ENCODE measurements around the gene SHLD2. TPM values are rescaled to one million over a fixed set of nuclear protein-coding genes. Genes with fewer than 3 reads are reported as not detected.
"Not testable (repeated sequence)": the region's sequence is repeated elsewhere in the genome, so short reads cannot be mapped to it uniquely, and the experiment has no call there.

The SHLD2 gene
- total RNA-seq, 1 experiment from 2014 or later: 28.9 TPM

GRCh38 chr10:87206922-87207321 lies 111.9 kb downstream of the SHLD2 start:
- H3K4me3 ChIP-seq (replicated peaks in 1 of 2; ENCODE audit: low read depth in 1 of 2, low read length in 2 of 2); CTCF ChIA-PET; BruUV-seq (replicated peaks); H3K4me2 ChIP-seq (ENCODE audit: low read length); H3K9me2 ChIP-seq (ENCODE audit: insufficient read depth); H3K27ac ChIP-seq (ENCODE audit: low read depth, low read length); H3K9ac ChIP-seq (ENCODE audit: low read length); H4K20me1 ChIP-seq (ENCODE audit: insufficient read depth); H3K27me3 ChIP-seq (ENCODE audit: insufficient read depth, low read length); ATAC-seq; H2AFZ ChIP-seq (ENCODE audit: low read depth, low read length, poor library complexity, severe bottlenecking); H3K79me2 ChIP-seq (ENCODE audit: insufficient read depth, low read length); H3K36me3 ChIP-seq (ENCODE audit: control insufficient read depth in 1 of 2, insufficient read depth in 2 of 2, low read length in 2 of 2); H3K9me3 ChIP-seq (ENCODE audit: control insufficient read depth in 1 of 2, insufficient read depth in 1 of 2, low read depth in 1 of 2, low read length in 2 of 2); intact Hi-C loops (cut with micrococcal nuclease); DNase-seq (ENCODE audit: low read depth, low spot score); RAD21 ChIA-PET (ENCODE audit: low non-redundant PET in 1 of 2, low total read pairs in 2 of 2, uncharacterized antibody in 2 of 2, unreplicated experiment in 2 of 2); POLR2A ChIA-PET: not testable (repeated sequence)
- peaks cover 5 to 25% of the 10 kb centered on the region in 2 experiments for H3K4me1 ChIP-seq (ENCODE audit: control insufficient read depth in 1 of 2, insufficient read depth in 2 of 2, low read length in 2 of 2)

DNA sequence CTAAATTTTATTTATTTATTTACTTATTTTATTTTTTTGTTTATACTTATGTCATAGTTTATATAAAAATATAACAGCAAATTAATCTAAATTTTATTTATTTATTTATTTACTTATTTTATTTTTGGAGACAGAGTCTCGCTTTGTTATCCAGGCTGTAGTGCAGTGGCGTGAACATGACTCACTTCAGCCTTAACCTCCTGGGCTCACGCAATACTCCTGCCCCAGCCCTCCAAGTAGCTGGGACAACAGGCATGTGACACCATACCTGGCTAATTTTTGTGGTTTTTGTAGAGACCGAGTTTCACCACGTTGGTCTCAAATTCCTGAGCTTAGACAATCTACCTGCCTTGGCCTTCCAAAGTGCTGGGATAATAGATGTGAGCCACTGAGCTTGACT lies 115.3 kb downstream of the SHLD2 start:
- H3K9me3 ChIP-seq (ENCODE audit: control insufficient read depth in 1 of 2, insufficient read depth in 1 of 2, low read depth in 1 of 2, low read length in 2 of 2); CTCF ChIA-PET; H3K9me2 ChIP-seq (ENCODE audit: insufficient read depth); BruUV-seq (replicated peaks); intact Hi-C loops (cut with micrococcal nuclease); H2AFZ ChIP-seq (ENCODE audit: low read depth, low read length, poor library complexity, severe bottlenecking); H3K27me3 ChIP-seq (ENCODE audit: insufficient read depth, low read length); H3K4me3 ChIP-seq (replicated peaks in 1 of 2; ENCODE audit: low read depth in 1 of 2, low read length in 2 of 2); H3K27ac ChIP-seq (ENCODE audit: low read depth, low read length); H3K4me2 ChIP-seq (ENCODE audit: low read length); H3K36me3 ChIP-seq (ENCODE audit: control insufficient read depth in 1 of 2, insufficient read depth in 2 of 2, low read length in 2 of 2); H4K20me1 ChIP-seq (ENCODE audit: insufficient read depth); H3K79me2 ChIP-seq (ENCODE audit: insufficient read depth, low read length); POLR2A ChIA-PET; H3K9ac ChIP-seq (ENCODE audit: low read length); RAD21 ChIA-PET (ENCODE audit: low non-redundant PET in 1 of 2, low total read pairs in 2 of 2, uncharacterized antibody in 2 of 2, unreplicated experiment in 2 of 2): not testable (repeated sequence)
- DNase-seq (ENCODE audit: low read depth, low spot score): peak; percentile 65
- peaks cover 10 to 27% of the 10 kb centered on the region in 2 experiments for H3K4me1 ChIP-seq (ENCODE audit: control insufficient read depth in 1 of 2, insufficient read depth in 2 of 2, low read length in 2 of 2)
- peak; percentile 83 for ATAC-seq

DNA sequence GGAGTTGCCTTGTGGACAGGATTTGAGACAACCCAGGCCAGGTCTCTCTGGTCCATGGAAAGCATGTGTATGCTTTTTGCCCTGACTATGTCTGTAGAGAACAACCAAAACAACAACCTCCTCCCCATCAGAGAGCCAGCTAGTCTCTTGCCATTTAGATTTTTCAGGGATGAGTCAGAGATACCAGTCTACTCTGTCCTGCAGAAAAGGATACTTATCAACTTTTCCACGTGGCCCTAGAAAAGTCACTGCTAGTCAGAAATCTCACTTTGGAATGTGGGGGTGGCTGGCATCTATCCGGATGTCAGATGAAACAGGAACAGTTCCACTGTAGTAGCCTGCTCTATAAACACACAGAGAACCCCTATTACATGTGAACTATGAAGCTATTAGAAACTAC lies 116.8 kb downstream of the SHLD2 start:
- BruUV-seq (replicated peaks); H3K9ac ChIP-seq (ENCODE audit: low read length); H3K9me3 ChIP-seq (ENCODE audit: control insufficient read depth in 1 of 2, insufficient read depth in 1 of 2, low read depth in 1 of 2, low read length in 2 of 2); H3K27ac ChIP-seq (ENCODE audit: low read depth, low read length); CTCF ChIA-PET; H4K20me1 ChIP-seq (ENCODE audit: insufficient read depth); H3K36me3 ChIP-seq (ENCODE audit: control insufficient read depth in 1 of 2, insufficient read depth in 2 of 2, low read length in 2 of 2); POLR2A ChIA-PET; intact Hi-C loops (cut with micrococcal nuclease); H3K27me3 ChIP-seq (ENCODE audit: insufficient read depth, low read length); H3K9me2 ChIP-seq (ENCODE audit: insufficient read depth); H2AFZ ChIP-seq (ENCODE audit: low read depth, low read length, poor library complexity, severe bottlenecking); H3K79me2 ChIP-seq (ENCODE audit: insufficient read depth, low read length); RAD21 ChIA-PET (ENCODE audit: low non-redundant PET in 1 of 2, low total read pairs in 2 of 2, uncharacterized antibody in 2 of 2, unreplicated experiment in 2 of 2): not testable (repeated sequence)
- Histone ChIP-seq H3K4me2 (ENCODE audit: low read length) (peak overlapping the region; percentile 63), H3K4me1 (ENCODE audit: control insufficient read depth in 1 of 2, insufficient read depth in 2 of 2, low read length in 2 of 2) (peaks cover 10 to 27% of the 10 kb centered on the region in 2 experiments), H3K4me3 (replicated peaks in 1 of 2; ENCODE audit: low read depth in 1 of 2, low read length in 2 of 2) (peak overlapping the region in 1 of 2 experiments; percentile 18; a peak in 1 of 4 replicates)
- peak; percentile 56 for TF ChIP-seq EGR1 (IDR thresholded peaks at IDR 0.05; ENCODE audit: low read depth)
- peak; percentile 61 for TF ChIP-seq FOSL1 (IDR thresholded peaks at IDR 0.05; ENCODE audit: low read depth)
- TF ChIP-seq, protein P1, sequence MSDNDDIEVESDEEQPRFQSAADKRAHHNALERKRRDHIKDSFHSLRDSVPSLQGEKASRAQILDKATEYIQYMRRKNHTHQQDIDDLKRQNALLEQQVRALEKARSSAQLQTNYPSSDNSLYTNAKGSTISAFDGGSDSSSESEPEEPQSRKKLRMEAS (IDR thresholded peaks at IDR 0.05): peak; percentile 63
- TF ChIP-seq JUND (IDR thresholded peaks at IDR 0.05): peak; percentile 66
- ATAC-seq: peak; percentile 72
- DNase-seq (ENCODE audit: low read depth, low spot score): peak; percentile 31

DNA sequence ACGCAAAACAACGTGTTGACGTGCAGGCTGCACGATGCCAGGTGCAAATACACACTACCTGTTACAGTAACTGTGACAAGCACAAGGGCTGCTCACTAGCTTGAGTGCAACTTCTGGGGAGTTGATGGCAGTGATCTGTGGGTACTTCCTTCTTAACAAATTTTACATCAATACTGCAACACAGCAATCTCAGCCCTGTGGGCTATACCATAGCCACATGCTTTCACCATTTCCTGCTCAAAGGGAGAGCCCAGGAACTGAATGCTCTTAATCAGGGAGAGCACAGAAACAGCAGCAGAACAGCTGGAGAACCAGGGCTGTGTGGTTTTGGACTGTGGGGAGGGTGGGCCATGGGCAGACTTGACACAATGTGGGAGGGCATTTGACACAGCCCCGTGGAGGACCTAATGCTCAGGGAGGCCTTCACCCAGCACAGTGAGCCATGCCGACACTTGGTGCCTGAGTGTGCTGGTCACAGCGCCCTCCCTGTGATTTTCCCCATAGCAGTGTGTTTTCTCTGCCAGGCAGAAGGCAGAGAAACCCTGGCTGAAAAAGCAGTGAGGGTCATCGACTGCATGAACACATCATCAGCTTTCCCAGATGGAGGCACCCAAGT lies 118.3 kb downstream of the SHLD2 start:
- H3K27me3 ChIP-seq (ENCODE audit: insufficient read depth, low read length); H3K27ac ChIP-seq (ENCODE audit: low read depth, low read length); H3K4me2 ChIP-seq (ENCODE audit: low read length); H3K36me3 ChIP-seq (ENCODE audit: control insufficient read depth in 1 of 2, insufficient read depth in 2 of 2, low read length in 2 of 2); intact Hi-C loops (cut with micrococcal nuclease); H3K79me2 ChIP-seq (ENCODE audit: insufficient read depth, low read length); H3K9me2 ChIP-seq (ENCODE audit: insufficient read depth); ATAC-seq; RAD21 ChIA-PET (ENCODE audit: low non-redundant PET in 1 of 2, low total read pairs in 2 of 2, uncharacterized antibody in 2 of 2, unreplicated experiment in 2 of 2); CTCF ChIA-PET; H3K9ac ChIP-seq (ENCODE audit: low read length); DNase-seq (ENCODE audit: low read depth, low spot score); H3K4me3 ChIP-seq (replicated peaks in 1 of 2; ENCODE audit: low read depth in 1 of 2, low read length in 2 of 2); H3K9me3 ChIP-seq (ENCODE audit: control insufficient read depth in 1 of 2, insufficient read depth in 1 of 2, low read depth in 1 of 2, low read length in 2 of 2); POLR2A ChIA-PET; BruUV-seq (replicated peaks); H4K20me1 ChIP-seq (ENCODE audit: insufficient read depth); H2AFZ ChIP-seq (ENCODE audit: low read depth, low read length, poor library complexity, severe bottlenecking): not testable (repeated sequence)
- H3K4me1 ChIP-seq (ENCODE audit: control insufficient read depth in 1 of 2, insufficient read depth in 2 of 2, low read length in 2 of 2): peaks cover 10 to 27% of the 10 kb centered on the region in 2 experiments

Data from HCT116 (cell line).